ENCODE results near the gene OPALIN.

Gene OPALIN

GRCh38 chr10:96341219-96342182, 17.3 kb downstream of the OPALIN start:
- in situ Hi-C loops (cut with MboI; ENCODE audit: low sequenced_read_pairs), result loop anchor here (25.0 kb wide), 1 partner anchor 329 kb away; no protein-coding TSS in a partner anchor

GRCh38 chr10:96339956-96340904, 18.6 kb downstream of the OPALIN start:
- in situ Hi-C loops (cut with MboI; ENCODE audit: low sequenced_read_pairs), result loop anchor here (25.0 kb wide), 1 partner anchor 328 kb away; no protein-coding TSS in a partner anchor

GRCh38 chr10:96339383-96339782, 19.4 kb downstream of the OPALIN start:
- in situ Hi-C loops (cut with MboI; ENCODE audit: low sequenced_read_pairs), result loop anchor here (25.0 kb wide), 1 partner anchor 327 kb away; no protein-coding TSS in a partner anchor

GRCh38 chr10:96338279-96338925, 20.4 kb downstream of the OPALIN start:
- in situ Hi-C loops (cut with MboI; ENCODE audit: low sequenced_read_pairs), result loop anchor here (25.0 kb wide), 1 partner anchor 326 kb away; no protein-coding TSS in a partner anchor

- in situ Hi-C loops (cut with MboI; ENCODE audit: low sequenced_read_pairs), result loop anchor here (25.0 kb wide), 1 partner anchor 325 kb away; no protein-coding TSS in a partner anchor
Measured at GRCh38 chr10:96337106-96337505, 21.7 kb downstream of the OPALIN start.

GRCh38 chr10:96334616-96335526, 23.9 kb downstream of the OPALIN start:
- in situ Hi-C loops (cut with MboI; ENCODE audit: low sequenced_read_pairs), result loop anchor here (25.0 kb wide), 1 partner anchor 323 kb away; no protein-coding TSS in a partner anchor

GRCh38 chr10:96333101-96333500, 25.7 kb downstream of the OPALIN start:
- in situ Hi-C loops (cut with MboI; ENCODE audit: low sequenced_read_pairs), result loop anchor here (25.0 kb wide), 1 partner anchor 321 kb away; no protein-coding TSS in a partner anchor

GRCh38 chr10:96327462-96327861, 31.3 kb downstream of the OPALIN start:
- in situ Hi-C loops (cut with MboI; ENCODE audit: low sequenced_read_pairs), result loop anchor here (25.0 kb wide), 1 partner anchor 315 kb away; no protein-coding TSS in a partner anchor

GRCh38 chr10:96325719-96326373, 33.0 kb downstream of the OPALIN start:
- in situ Hi-C loops (cut with MboI; ENCODE audit: low sequenced_read_pairs), result loop anchor here (25.0 kb wide), 1 partner anchor 314 kb away; no protein-coding TSS in a partner anchor

- in situ Hi-C loops (cut with MboI; ENCODE audit: low sequenced_read_pairs), result no loop called here
Measured at GRCh38 chr10:96324447-96324846, 34.4 kb downstream of the OPALIN start.

- in situ Hi-C loops (cut with MboI; ENCODE audit: low sequenced_read_pairs), result no loop called here
Measured at GRCh38 chr10:96322275-96322674, 36.5 kb downstream of the OPALIN start.

GRCh38 chr10:96321822-96322221, 37.0 kb downstream of the OPALIN start:
- in situ Hi-C loops (cut with MboI; ENCODE audit: low sequenced_read_pairs), result no loop called here

GRCh38 chr10:96319754-96320474, 38.9 kb downstream of the OPALIN start:
- in situ Hi-C loops (cut with MboI; ENCODE audit: low sequenced_read_pairs), result no loop called here

GRCh38 chr10:96317067-96317833, 41.6 kb downstream of the OPALIN start:
- in situ Hi-C loops (cut with MboI; ENCODE audit: low sequenced_read_pairs), result no loop called here

- in situ Hi-C loops (cut with MboI; ENCODE audit: low sequenced_read_pairs), result no loop called here
Measured at GRCh38 chr10:96313344-96313743, 45.5 kb downstream of the OPALIN start.

GRCh38 chr10:96311180-96311715, 47.6 kb downstream of the OPALIN start:
- in situ Hi-C loops (cut with MboI; ENCODE audit: low sequenced_read_pairs), result no loop called here

GRCh38 chr10:96310321-96310669, 48.5 kb downstream of the OPALIN start:
- in situ Hi-C loops (cut with MboI; ENCODE audit: low sequenced_read_pairs), result no loop called here
